ENCODE results near the gene TSHZ3. TPM values are rescaled to one million over a fixed set of nuclear protein-coding genes. Genes with fewer than 3 reads are reported as not detected.

TSHZ3 gene
- total RNA-seq, 1 experiment from 2014 or later = 3.2 TPM

GRCh38 chr19:31285744-31286143 lies 63.5 kb downstream of the TSHZ3 start:
- H4K8ac ChIP-seq (replicated peaks; ENCODE audit: insufficient read length, low read depth, low read length) = no peak overlapping the region
- no peaks in the 10 kb centered on the region for H3K27me3 ChIP-seq (ENCODE audit: insufficient read depth, low read length)
- no peak overlapping the region for H3K4me2 ChIP-seq (ENCODE audit: insufficient read depth, insufficient read length, low read length)
- H2AK5ac ChIP-seq (ENCODE audit: insufficient read length, low read length) = no peak overlapping the region
- H3K4ac ChIP-seq (ENCODE audit: low read depth, low read length) = no peak overlapping the region
- H3T11ph ChIP-seq (ENCODE audit: low read length) = no peak overlapping the region
- TF ChIP-seq CTCF (conservative IDR thresholded peaks at IDR 0.05) = no peak
- no peak overlapping the region for H4K91ac ChIP-seq (ENCODE audit: insufficient read length, low read depth, low read length)
- no peak overlapping the region for H2BK5ac ChIP-seq (ENCODE audit: insufficient read length, low read length)
- no peak overlapping the region for H2BK12ac ChIP-seq (ENCODE audit: insufficient read length, low read depth, low read length)
- peaks cover 6% of the 10 kb centered on the region; the same call in 1 of the 2 replicates for H3K4me1 ChIP-seq (ENCODE audit: insufficient read depth, low read length)
- peaks cover 2% of the 10 kb centered on the region; the same call in 1 of the 2 replicates for H3K79me2 ChIP-seq (ENCODE audit: insufficient read depth, low read length)
- H2BK20ac ChIP-seq (ENCODE audit: low read depth, low read length, poor library complexity, severe bottlenecking) = no peak overlapping the region
- H2BK120ac ChIP-seq (ENCODE audit: low read depth, low read length, poor library complexity, severe bottlenecking) = no peak overlapping the region
- Mint-ChIP-seq H3K36me3 (ENCODE audit: insufficient read depth in 1 of 3, low read depth in 3 of 3) (no peaks in the 10 kb centered on the region), H3K4me1 (peaks cover 19 to 27% of the 10 kb centered on the region in 2 experiments), H3K27ac (peak overlapping the region in 1 of 3 experiments; percentile 66; a peak in 4 of 7 replicates), H3K9me3 (no peaks in the 10 kb centered on the region), H3K27me3 (ENCODE audit: low read depth) (no peaks in the 10 kb centered on the region), H3K4me3 (no peak overlapping the region)
- DNase-seq = no peak
- no peak overlapping the region for H4K5ac ChIP-seq (ENCODE audit: insufficient read length, low read depth, low read length)
- no CpG with 5 or more reads among the region's 5 CpGs for WGBS (ENCODE audit: extremely low coverage, insufficient read length, low lambda C conversion rate)
- H3K27ac ChIP-seq (ENCODE audit: insufficient read length, low read depth, low read length) = no peak overlapping the region
- H3K23me2 ChIP-seq (ENCODE audit: insufficient read length, low read depth, low read length, poor library complexity, severe bottlenecking) = no peaks in the 10 kb centered on the region
- no peak overlapping the region for H3K9ac ChIP-seq (ENCODE audit: extremely low read depth, insufficient read length, low read length)
- no peak overlapping the region for H3K23ac ChIP-seq (ENCODE audit: insufficient read length, low read depth, low read length)
- H3K79me1 ChIP-seq (ENCODE audit: insufficient read depth, low read depth, low read length, poor library complexity, severe bottlenecking) = no peaks in the 10 kb centered on the region
- H3K18ac ChIP-seq (ENCODE audit: insufficient read length, low read depth, low read length) = no peak overlapping the region
- H4K20me1 ChIP-seq (ENCODE audit: control insufficient read depth, insufficient read depth, insufficient read length) = no peaks in the 10 kb centered on the region
- H3K9me3 ChIP-seq (ENCODE audit: control insufficient read depth, low read depth, low read length) = no peaks in the 10 kb centered on the region
- H2AFZ ChIP-seq (ENCODE audit: low read length) = no peak overlapping the region
- no peak overlapping the region for H2BK15ac ChIP-seq (ENCODE audit: low read depth, low read length)
- H3K14ac ChIP-seq (ENCODE audit: insufficient read depth, low read length) = 0 out of 2 replicates have a peak overlapping the region, but pooled peaks have one; percentile 17
- no peak overlapping the region for H3K56ac ChIP-seq (ENCODE audit: insufficient read length, low read depth, low read length)
